NOMO-1 (cell line): ENCODE measurements around the gene ABTB2.
A peak's percentile ranks its signal among the peaks of the same experiment; 100 is the strongest.

Experiments used
- DNase-seq, 2 experiments: peaks; one replicate each; lab custom pipeline; 2025; ENCODE audit not compliant: unreplicated experiment in 2 of 2; lab: John Stamatoyannopoulos, UW

Gene ABTB2

DNA sequence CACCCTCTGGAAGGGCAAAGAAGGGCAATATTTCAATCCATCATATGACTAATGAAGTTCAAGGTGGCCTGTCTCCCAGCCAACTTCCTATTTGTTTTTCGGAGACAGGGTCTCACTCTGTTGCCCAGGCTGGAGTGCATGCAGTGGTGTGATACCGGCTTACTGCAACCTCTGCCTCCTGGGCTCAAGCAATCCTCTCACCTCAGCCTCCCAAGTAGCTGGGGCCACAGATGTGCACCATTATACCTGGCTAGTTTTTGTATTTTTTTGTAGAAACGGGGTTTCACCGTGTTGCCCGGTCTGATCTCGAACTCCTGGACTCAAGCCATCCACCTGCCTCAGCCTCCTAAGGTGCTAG, 13.4 kb downstream of the ABTB2 start:
- DNase-seq, result no peak

DNA sequence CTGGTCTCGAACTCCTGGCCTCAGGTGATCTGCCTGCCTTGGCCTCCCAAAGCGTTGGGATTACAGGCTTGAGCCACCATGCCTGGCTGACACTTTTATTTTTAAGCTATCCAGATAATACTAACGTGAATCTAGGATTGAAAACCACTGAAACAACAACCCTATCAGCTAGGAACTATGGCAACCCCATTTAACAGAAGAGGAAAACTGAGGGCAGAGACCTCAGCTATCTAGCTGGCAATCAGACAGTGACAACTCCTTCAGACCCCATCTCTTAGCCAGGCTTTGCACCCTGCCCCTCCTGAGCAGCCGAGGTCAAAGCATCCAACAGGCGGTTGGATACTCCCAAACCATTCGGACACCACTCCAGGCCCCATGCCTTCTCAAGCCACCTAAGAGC, 14.1 kb downstream of the ABTB2 start:
- no peak for DNase-seq

DNA sequence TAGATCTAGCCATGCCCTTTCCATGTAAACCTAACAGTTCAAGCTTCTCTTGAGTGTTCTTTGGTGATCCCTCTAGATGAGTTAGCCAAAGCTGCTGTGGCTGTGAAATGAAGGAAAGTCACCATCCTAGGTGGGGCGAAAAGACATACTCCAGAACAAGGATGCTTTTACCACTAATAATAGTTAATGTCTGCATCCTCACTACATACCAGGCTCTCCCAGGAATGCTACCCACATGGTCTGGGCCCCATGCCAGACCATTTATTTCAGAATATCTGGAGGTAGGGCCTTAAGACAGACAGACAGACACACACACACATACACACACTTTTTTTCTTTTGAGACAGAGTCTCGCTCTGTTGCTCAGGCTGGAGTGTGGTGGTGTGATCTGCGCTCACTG, 14.7 kb downstream of the ABTB2 start:
- no peak for DNase-seq

DNA sequence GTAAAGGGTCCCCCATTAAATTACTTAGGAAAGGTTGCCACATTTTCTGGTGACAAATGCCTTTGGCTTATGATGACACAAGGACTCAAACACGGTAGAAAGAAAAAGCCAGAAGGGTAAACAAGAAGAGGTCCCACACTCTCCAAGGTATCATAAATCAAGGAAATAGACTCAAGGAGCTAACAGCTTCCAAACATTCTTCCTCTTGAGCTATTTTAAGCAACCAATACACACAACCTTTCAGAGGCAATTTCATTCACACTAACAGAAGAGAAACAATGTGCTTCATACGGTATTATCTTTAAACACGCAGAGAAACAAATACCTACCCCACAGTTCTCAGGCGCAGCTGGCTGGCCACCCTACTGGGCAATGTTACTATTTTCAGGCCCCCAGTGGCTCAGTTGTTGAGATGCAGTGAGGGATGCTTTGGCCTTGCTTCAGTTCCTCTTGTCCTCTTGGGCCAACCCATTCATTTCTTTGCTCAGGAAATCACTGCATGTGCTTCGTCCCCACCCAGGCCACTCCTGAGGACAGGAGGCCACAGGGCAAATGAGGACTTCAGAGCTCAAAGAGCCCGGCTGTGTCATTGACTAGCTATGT, 15.8 kb downstream of the ABTB2 start:
- no peak for DNase-seq

DNA sequence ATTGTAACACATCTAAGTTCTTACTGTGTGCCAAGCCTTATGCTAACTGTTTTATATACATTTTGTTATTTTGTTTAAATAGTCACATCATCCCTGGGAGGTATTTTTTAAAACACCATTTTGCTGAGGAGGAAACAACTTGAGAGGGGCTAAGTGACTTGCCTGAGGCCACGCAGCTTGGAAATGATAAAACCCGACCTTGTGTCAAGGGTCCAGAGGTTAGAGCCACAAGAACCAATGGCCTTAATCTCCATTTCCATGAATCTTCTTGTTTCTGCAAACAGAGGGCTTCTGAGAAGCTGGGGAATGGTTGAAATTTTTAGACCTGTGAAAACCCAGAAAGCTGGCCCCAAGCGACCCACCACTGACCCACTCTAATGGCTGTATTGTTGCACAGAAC, 16.7 kb downstream of the ABTB2 start:
- no peak for DNase-seq

DNA sequence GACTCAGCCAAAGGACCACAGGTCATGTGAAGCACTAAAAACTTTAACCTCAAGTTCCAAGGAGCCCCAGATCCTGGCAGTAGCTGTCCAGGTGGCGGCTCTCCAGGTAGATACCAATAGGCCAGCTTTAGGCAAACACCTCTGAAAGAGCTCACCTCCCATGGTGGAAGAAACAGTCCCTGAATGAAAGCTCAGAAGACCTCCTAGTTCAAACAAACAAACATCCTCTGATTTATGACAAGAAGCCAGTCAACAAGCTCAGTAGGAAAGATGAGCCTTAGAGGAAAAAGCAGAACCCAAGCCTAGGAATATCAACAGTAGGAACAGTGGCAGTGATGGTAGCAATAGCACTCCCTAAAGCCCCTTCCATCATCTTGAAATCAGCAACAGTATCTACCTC, 17.2 kb downstream of the ABTB2 start:
- no peak for DNase-seq

DNA sequence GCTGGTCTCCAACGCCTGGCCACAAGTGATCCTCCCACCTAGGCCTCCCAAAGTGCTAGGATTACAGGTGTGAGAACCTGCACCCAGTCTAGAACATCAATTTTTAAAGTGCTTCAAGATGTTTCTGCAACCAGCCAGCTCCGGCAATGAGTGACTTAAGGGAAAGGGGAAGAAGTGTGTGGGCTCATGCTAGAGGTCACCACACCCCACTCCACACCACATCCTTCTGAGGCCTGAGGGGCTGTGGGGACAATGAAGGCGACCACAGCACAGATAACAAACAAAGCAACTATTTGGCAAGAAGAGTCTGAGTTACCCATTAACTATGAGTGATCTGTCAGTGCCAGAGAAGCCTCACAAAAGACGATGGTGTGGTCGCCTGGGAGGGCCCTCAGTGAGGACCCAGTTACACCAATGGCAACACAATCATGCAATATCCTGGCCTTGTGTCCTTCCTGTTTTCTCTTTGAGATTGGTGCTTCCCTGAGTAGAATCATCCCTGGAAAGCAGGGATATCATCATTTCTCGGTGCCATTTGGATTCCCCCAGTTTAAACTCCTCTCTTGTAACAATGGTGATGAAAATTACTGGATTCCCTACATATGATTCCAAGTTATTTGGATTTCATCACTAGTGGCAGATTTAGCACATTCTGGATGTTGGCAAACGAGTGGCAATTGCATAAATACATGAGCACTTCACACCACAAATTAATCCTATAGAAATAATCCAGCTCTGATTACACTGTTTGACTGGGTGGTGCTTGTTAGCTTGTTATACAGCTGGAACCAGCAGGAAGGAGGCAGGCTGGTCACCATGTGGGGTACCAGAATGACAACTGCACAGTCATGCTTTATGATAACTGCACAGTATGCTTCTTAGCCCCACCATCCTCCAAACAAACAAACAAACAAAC, 18.4 kb downstream of the ABTB2 start:
- DNase-seq, result peak; percentile 92 to 95

DNA sequence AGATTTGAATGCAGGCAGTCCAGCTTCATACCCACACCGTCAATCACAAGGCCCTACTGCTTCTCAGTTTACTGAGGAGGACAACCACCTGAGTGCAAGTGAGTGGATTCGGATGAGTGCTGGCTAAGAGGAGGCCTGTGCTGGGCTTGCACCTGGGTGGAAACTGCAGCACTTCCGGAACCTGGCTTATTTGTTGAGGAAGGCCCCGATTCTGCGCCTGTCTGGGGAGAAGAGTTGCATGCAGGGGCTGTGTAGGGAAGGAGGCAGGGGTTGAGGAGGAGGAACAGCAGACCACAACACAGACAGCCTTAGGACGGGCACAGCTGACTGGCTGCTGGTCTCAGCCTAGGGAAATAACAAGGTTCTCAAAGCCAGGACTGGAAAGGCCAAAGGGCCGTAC, 20.8 kb downstream of the ABTB2 start:
- DNase-seq, result no peak

DNA sequence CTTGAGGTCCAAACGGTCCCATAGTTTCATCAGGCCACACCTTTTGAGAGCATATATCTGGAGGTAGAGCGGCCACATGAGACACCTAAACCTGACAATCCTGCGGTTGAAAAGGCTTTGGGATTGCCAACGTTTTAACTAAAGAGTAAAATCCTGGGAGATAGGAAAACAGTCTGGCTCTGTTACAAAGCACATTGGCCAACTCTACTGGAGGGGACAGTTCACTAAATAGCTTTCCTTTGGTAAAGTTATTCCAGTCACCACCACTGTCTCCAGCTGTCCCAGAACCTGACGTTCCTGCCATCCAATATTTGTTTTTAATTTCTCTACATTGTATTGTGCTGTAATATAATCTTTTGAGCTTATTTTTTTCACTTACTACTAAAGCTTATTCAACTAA, 22.0 kb downstream of the ABTB2 start:
- DNase-seq, result no peak

DNA sequence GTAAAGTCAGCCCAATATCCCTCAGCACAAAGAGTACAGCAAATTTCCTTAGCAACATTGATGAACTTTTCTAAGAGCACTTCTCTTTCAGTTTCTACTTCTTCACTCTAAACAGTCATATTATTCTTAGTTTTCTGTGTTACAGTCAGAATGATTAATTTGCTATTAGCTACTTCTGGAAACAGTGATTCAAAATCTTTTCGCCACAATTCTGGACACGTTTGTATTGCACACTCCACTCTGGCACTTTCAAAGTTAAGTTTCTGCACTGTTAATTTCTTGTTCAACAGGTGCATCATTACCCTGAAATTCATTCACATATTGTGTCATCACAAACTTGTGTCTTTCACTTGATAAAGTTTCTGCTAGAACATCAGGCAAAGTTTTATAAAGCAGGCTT, 22.5 kb downstream of the ABTB2 start:
- no peak for DNase-seq

DNA sequence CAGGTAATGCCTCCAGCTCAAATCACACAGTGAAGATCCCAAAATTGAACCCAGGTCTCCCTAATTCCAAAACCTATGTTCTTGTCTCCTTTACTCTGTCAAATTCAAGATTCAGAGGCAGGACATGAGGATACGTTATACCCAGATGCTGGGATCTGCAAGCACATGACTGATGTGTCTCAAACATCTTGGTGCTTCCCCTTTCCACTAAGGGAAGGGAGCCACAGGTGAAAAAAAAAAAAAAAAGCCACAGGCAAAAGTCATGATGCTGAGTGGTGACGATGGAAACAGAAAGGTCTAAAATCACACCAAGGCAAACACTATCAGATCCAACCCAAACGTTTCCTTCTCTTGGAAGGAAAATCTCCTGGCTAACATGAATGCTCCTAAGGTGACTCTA, 24.0 kb downstream of the ABTB2 start:
- DNase-seq, result no peak

DNA sequence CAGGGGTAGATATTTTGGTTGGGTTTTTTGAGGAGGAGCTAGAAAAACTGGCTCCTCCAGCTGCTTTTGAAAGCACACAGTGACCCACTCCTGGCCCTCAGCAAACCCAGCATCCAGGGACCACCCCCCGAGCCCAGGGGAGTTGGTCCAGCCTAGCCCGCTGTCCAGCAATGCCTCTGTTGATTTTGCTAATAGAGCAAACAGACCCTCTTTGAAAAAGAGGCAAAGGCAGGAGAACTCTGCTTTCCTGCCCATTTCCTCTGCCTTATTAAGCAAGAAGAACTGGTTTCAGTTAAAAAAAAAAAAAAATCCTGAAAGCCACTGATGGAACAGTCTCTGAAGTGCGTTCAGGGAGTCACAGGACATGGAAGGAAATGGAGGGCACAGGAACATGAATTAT, 25.3 kb downstream of the ABTB2 start:
- no peak for DNase-seq

DNA sequence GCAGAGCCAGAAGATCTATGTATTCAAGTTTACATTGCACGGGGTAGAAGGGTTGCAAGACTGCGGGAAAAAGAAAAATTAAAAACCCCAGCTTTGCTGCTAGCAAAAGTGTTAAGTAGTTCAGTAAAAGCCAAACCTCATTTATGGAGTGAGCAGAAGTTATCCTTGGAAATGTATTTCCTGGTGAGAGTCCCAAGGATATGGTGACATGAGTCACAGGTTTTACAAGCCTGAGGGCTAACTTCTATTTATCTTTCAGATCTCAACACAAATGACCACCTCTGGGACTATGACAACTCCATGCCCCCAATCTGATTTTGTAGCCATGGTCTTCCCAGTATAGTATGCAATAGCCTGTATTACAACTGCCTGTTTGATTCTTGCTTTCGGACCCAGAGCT, 26.1 kb downstream of the ABTB2 start:
- no peak for DNase-seq

DNA sequence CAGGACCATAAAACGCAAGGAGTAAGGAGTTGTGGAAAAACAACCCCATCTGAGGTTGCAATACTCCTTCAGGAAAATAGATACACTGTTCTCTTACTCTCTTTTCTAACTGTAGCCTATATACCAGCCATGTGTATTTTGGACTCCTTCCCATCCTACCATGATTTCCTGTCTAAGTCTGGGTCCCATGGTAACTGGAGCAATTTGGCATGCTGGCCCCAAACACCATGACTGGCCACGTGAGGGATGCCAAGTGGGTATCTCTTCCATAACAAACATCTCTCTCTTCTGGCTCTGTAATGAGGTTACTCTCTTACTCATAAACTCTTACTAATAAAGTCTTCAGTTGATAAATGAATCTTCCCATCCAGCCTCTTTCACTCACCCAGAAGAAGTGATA, 26.5 kb downstream of the ABTB2 start:
- DNase-seq, result no peak

DNA sequence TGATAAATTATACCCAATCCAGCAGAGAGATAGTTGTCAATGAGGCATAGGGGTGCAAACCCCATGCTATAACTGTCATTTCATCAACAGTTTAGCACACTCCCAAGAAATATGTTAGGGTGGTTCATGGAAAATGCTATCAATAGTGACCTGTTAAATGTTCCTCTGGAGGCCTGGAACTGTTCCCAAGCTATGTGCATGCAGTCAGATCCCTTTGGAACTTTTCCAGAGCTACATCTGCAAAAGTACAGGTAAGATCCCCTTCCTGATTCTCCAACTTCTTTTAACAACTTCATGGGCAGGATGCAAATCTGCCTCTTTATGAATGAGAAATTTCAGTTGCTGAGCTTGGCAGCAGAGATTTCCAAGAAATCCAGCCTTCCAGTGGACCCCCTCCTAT, 27.2 kb downstream of the ABTB2 start:
- no peak for DNase-seq

DNA sequence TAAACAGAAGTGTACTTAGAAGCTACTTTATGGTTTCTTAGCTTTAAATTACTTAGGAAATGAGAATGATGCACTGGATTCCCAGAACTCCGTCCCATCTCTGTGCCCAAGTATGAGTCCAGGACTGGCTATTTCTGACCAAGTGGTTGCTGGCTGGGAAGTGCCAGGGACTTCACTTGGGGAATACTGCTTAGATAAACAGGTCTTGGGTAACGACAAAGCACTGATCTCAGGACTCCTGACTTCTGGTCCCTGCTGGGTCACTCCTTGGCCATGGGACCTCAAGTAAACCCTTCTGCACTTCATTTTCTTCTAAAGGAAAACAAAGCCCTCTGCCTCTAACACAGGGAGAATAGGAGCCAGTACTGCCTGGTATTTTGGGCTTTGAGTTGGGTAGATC, 27.9 kb downstream of the ABTB2 start:
- no peak for DNase-seq

DNA sequence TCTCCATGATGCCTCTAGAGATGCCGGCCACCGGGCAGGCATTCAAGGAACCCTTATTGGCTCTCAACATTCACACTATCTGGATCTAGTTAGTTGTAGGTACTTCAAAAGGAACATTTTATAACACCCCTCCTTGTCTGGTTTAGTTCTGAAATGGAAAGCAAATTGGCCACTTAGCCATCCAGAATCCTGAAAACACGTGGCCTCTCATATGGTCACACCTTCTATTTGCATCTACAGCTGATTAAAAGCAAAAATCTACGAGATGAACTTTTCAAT, 29.2 kb downstream of the ABTB2 start:
- no peak for DNase-seq

DNA sequence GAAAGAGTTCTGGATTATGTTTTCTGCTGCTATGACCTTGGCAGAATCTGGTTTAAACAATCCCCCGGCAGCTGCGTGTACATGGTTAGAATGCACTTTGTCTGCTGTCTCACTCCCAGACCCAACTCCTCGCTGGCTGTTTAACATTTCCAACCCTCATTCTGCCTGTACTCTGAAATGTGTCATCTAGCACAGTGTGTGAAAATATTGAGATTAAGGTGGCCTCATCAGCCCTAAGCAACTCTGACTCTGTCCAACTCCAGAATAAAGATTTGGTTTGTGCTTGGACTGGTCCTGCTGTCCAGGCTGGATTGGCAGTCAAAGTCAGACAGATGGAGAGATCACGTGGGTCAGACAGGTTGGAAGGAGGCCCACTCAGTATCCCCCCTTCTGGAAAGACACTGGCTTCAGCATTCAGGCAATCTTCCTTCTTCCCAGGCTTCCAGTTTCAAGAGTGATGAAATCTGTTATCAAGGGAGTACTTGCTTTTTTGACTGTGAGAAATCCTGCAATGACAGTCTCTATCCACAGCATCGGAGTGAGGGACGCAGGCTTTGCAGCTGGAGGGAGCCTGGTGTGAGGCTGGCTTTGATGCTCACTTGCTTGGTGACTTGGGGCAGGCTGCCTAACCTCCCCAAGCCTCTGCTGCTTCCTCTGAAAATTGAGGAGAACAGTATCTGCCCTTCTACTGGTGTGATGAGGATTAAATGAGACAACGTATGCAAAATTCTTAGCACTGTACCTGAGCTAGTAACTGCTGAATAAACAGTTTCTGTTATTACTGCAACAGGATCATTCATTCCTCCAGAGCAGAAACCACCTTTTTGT, 29.8 kb downstream of the ABTB2 start:
- no peak for DNase-seq

DNA sequence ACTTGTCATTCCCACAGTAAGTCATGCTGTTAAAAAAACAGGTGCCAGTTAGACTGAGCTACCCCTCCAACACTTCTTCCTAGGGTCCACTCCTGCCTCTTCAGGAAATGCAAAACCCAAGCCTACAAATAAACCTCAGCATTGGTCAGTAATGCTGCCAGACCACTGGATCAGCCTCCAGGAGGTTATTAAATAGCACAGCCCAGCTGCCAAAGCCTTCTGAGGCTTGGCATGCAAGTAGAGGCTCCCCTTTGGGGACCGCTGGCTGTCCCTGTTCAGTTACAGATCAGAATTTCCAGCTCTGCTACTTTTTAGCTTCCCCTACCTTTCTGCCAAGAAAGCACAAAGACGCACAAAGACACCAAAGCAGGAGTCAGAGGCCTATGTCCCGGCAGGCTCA, 33.3 kb downstream of the ABTB2 start:
- no peak for DNase-seq

DNA sequence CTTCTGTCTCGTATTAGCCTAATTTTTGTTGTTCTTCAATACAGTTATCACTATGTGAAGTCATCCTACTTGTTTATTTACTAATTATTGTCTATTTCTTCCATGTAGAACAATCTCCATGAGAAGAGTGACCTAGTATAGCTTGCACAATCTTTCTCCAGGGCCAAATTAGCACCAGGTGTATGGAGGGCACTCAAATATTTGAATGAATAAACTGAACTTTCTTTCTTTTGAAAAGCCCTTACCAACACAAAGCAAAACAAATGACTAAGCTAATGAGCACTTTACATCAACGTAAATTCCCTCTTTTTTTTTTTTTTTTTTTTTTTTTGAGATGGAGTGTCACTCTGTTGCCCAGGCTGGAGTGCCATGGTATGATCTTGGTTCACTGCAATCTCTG, 34.2 kb downstream of the ABTB2 start:
- DNase-seq, result no peak

DNA sequence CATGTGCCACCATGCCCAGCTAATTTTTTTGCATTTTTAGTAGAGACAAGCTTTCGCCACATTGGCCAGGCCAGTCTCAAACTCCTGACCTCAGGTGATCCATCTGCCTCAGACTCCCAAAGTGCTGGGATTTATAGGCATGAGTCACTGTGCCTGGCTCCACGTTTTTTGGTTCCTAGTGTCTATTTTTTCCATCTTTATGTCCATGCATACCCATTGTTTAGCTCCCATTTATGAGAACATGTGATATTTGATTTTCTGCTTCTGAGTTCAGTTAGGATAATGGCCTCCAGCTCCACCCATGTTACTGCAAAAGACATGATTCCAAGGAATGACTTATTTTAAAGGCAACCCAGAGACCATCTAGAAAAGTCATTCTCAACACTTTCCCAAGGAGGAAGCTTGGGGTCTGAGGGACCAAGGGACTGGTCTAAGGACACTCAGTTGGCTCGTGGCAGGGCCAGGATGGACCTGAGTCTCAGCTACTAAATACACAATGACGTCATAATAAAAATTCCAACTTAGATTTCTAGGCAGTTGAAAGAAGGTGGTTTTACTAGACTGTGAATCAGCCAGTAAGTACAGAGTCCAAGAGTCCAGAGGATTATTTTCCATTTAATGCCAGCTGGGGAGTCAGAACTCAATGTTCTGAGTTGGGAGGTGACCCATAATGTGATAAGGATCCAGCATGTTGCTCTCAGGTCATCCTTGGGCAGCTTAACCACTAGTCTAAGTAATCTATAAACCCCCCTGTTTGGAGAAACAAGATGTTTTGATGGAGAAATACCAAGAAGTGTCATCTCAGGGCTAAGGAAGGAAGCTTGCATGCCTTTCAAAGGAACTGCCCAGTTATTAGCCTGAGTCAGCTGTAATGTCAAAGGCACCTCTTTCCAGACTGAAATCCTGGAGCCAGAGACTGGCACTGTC, 39.4 kb downstream of the ABTB2 start:
- DNase-seq, result no peak
